Astrocyte of the spinal cord (primary cell): Measurements from ENCODE around the gene IFIT1B.
"Not testable (repeated sequence)": the region's sequence is repeated elsewhere in the genome, so short reads cannot be mapped to it uniquely, and the experiment has no call there.

Experiments used
- DNase-seq: peaks from one replicate; pipeline ENCODE4 v3.0.0; 2011; ENCODE audit warnings: low read depth, low spot score
- H3K4me3 ChIP-seq: 2 replicates; pipeline ENCODE4 v1.5.1; 2011; ENCODE audit warnings: low read depth, mild to moderate bottlenecking, low read length, moderate library complexity
- in situ Hi-C: cut with HindIII; loops from 2 replicates; pipeline ENCODE4 v1.10.0; 2017; ENCODE audit warnings: low sequenced_read_pairs
- TF ChIP-seq, protein P1 (sequence below): IDR thresholded peaks from 2 replicates; pipeline ENCODE4 v1.5.1; 2012; ENCODE audit warnings: low read depth, mild to moderate bottlenecking, low read length, inconsistent platforms

Gene IFIT1B

DNA sequence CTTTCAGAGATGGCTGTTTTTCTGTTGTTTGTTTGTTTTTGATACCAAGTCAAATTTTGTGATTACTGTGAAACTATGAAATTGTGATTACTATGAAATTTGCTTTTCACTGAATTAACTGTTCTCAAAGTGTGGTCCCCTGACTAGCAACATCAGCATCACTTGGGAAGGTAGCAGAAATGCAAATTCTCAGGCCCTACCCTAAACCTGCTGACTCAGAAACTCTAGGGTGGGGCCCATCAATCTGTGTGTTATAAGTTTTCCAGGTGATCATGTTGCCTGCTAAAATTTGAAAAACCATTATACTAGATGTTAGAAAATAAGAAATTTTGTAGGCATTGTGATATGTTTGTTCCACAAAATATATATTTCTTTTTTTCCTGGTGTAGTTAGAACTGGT is 1.2 kb downstream of the IFIT1B start:
- TF ChIP-seq, protein P1, sequence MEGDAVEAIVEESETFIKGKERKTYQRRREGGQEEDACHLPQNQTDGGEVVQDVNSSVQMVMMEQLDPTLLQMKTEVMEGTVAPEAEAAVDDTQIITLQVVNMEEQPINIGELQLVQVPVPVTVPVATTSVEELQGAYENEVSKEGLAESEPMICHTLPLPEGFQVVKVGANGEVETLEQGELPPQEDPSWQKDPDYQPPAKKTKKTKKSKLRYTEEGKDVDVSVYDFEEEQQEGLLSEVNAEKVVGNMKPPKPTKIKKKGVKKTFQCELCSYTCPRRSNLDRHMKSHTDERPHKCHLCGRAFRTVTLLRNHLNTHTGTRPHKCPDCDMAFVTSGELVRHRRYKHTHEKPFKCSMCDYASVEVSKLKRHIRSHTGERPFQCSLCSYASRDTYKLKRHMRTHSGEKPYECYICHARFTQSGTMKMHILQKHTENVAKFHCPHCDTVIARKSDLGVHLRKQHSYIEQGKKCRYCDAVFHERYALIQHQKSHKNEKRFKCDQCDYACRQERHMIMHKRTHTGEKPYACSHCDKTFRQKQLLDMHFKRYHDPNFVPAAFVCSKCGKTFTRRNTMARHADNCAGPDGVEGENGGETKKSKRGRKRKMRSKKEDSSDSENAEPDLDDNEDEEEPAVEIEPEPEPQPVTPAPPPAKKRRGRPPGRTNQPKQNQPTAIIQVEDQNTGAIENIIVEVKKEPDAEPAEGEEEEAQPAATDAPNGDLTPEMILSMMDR: no peak
- in situ Hi-C loops: no loop called here
- no peak for DNase-seq
- H3K4me3 ChIP-seq: no peak overlapping the region

DNA sequence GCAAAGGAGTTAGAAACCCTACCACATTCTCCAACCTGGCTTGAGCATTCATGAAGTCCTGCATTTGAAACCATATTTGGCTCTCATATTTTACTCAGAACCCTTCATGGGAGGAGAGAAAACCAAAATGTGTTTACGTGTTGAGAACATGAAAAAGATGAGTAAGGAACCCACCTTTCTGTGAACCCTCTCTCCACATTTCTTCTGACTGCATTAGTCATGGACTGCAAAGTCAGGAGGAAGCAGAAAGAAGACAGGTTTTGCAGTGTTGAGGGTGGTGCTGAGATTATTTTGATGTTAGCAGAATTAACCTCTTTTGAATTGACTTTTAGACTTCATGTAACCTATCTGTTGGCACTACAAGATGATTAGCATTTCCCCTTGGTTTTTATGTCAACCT is 4.9 kb downstream of the IFIT1B start:
- DNase-seq: no peak
- TF ChIP-seq, protein P1: no peak
- no peak overlapping the region for H3K4me3 ChIP-seq
- in situ Hi-C loops: no loop called here

DNA sequence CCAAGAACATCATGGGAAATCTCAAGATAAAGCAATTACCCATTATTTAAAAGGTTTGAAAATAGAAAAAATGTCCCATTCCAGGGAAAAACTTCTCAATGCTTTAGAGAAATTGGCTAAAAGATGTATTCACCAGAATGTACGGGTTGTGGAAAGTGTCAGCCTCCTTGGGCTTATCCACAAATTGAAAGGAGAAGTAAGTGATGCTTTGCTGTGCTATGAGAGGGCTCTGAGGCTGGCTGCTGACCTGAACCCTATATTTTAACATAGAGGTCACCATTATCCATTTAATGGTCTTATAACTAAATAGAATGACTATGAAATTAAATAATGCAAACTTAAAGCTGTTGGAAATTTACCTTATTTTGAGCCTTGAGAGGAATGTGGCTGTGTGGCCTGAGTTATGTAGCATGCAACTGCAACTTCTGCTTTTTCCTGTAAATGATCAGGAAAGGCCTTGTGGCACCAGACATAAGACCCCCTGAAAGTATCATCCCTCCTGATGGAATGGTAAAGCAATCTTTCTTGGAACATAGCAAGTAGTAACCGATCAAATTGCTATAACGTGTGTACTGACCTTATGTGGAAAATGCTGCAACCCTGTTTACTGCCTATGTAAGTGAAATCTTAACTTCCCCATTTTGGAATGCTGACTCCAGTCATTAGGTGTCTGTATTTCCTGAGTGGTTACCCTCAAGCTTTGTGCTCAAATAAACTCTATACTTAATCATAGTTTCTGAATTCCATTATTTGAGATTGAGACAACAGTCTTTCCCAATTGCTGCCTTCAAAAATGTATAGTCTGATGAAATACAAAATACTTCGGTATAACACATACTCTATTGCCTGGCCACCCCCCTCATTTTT is 6.9 kb downstream of the IFIT1B start:
- no peak for DNase-seq
- TF ChIP-seq, protein P1: no peak
- in situ Hi-C loops: no loop called here
- H3K4me3 ChIP-seq: no peak overlapping the region

DNA sequence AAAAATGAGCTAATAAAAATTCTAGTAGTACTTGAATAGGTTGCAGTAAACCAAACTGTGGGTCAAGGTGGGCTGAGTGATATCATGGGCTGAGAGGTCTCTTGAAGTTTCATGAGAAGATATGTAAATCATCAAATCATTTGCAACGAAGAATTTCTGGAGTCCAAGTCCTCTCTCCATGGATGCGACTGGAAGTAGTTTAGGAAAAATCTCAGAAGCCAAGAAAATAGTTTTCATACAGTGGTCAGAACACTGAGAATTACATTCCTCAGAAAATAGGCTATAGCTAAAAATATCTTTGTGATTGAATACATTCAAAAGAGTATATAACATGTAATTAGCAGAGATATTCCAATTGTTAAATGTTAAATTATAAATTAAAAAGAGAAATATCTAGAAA is 10.9 kb downstream of the IFIT1B start:
- DNase-seq: no peak
- no peak overlapping the region for H3K4me3 ChIP-seq
- in situ Hi-C loops: no loop called here
- TF ChIP-seq, protein P1: no peak

DNA sequence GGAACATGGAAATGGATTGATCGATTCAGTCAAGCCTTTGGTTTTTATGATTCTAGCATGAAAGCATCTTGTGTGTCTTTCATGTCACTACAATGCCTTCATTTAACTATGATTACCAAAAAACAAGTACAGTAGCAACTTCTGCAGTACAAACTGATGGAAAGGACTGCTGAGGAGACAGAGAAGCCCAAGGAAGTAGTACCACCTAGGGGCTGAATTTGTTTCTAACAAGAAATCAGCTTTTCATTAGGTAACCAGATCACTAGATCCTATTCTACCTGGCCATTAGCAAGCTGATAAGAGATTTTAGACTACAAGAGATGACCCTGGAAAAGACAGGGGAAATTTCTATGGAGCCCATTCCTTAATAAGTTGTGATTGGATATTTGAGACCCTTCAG is 11.4 kb downstream of the IFIT1B start:
- TF ChIP-seq, protein P1: peak; percentile 39
- H3K4me3 ChIP-seq: no peak overlapping the region
- in situ Hi-C loops: no loop called here
- DNase-seq: peak; percentile 32

DNA sequence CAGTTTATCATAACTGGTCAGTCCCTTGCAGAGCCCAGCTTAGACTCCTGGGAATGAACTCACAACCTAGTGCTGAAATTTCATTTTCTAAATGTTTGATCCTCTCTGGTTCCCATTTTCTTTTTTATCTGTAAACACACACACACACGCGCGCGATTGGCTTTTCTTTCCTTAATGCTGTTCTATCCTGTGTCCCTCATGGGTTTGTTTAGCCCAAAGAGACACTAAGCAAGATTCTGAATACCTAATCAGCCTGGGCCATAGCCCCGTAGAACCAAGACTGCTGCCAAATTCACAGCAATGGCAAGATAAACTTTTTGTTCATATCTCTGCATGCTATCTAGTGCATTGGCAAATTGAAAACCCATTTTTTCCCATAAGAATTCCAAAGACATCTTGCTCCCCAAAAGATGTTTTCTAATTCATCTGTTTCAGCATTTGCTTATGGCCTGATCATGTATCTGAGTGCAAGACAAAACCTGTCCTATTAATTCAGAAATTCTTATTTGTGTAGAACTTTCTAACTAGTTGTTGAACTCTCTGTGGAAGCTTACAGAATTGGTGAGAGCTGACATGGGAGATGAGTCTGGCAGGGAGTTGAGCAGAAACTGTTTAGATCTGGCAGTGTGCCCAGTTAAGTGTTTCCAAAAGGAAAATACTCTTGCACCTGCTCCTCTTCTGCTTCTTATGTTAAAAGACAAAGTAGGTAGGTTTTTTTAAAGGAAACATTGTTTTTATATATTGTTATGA is 12.8 kb downstream of the IFIT1B start:
- no peak for DNase-seq
- TF ChIP-seq, protein P1: no peak
- H3K4me3 ChIP-seq: no peak overlapping the region
- in situ Hi-C loops: no loop called here

DNA sequence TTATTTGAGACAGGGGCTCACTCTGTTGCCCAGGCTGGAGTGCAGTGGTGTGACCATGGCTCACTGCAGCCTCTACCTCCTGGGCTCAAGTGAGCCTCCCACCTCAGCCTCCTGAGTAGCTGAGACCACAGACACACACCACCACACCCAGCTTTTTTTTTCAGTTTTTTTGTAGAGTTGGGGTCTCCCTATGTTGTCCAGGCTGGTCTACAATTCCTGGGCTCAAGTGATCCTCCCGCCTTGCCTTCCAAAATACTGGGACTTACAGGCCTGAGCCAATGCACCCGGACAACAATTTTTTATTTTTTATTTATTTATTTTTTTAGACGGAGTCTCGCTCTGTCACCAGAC is 13.3 kb downstream of the IFIT1B start:
- H3K4me3 ChIP-seq, DNase-seq, in situ Hi-C loops: not testable (repeated sequence)
